ENCODE data around the gene PPP2R5A. TPM values are rescaled to one million over a fixed set of nuclear protein-coding genes. Genes with fewer than 3 reads are reported as not detected.

The PPP2R5A gene
- total RNA-seq, 6 donors from 2014 or later, result 71.2 to 130 (median 88.5) TPM

GRCh38 chr1:212329105-212329504 is 43.9 kb downstream of the PPP2R5A start:
- WGBS, 2 donors, result 76 to 86% methylated on average over 2 of the region's 2 CpGs
- no peaks in the 10 kb centered on the region for H3K27me3 ChIP-seq
- TF ChIP-seq POLR2A (IDR thresholded peaks at IDR 0.05) (no peak), POLR2AphosphoS5 (IDR thresholded peaks at IDR 0.05) (no peak)
- peaks cover 5 to 38% (median 16%) of the 10 kb centered on the region in 4 donors for H3K36me3 ChIP-seq
- no peak for DNase-seq
- H3K27ac ChIP-seq, result no peak overlapping the region
- H3K4me1 ChIP-seq, result peaks cover 0 to 12% (median 8%) of the 10 kb centered on the region in 4 donors
- no peak overlapping the region for H3K4me3 ChIP-seq
- no peak for ATAC-seq (ENCODE audit: low FRiP score in 2 of 2)
- no peaks in the 10 kb centered on the region for H3K9me3 ChIP-seq

GRCh38 chr1:212341090-212341489 is 55.9 kb downstream of the PPP2R5A start:
- Histone ChIP-seq H3K36me3 (peaks cover 0 to 53% (median 3%) of the 10 kb centered on the region in 4 donors), H3K4me3 (no peak overlapping the region), H3K4me1 (peaks cover 0 to 3% (median 0%) of the 10 kb centered on the region in 4 donors), H3K27me3 (no peaks in the 10 kb centered on the region), H3K27ac (no peak overlapping the region), H3K9me3 (no peaks in the 10 kb centered on the region)
- DNase-seq, result no peak
- no peak for ATAC-seq (ENCODE audit: low FRiP score in 2 of 2)
- 77 to 83% methylated on average over 1 of the region's 1 CpG for WGBS, 2 donors
- TF ChIP-seq EP300 (IDR thresholded peaks at IDR 0.05), result no peak

GRCh38 chr1:212344905-212345304 is 59.7 kb downstream of the PPP2R5A start:
- no peak for TF ChIP-seq POLR2A (IDR thresholded peaks at IDR 0.05)
- no peak for TF ChIP-seq EP300 (IDR thresholded peaks at IDR 0.05)
- TF ChIP-seq POLR2AphosphoS5 (IDR thresholded peaks at IDR 0.05), result no peak
- no peak for TF ChIP-seq CTCF (IDR thresholded peaks at IDR 0.05)
- Histone ChIP-seq H3K4me1 (peaks cover 0 to 3% (median 0%) of the 10 kb centered on the region in 4 donors), H3K36me3 (peaks cover 6 to 67% (median 10%) of the 10 kb centered on the region in 4 donors), H3K9me3 (no peaks in the 10 kb centered on the region), H3K4me3 (no peak overlapping the region), H3K27ac (no peak overlapping the region), H3K27me3 (no peaks in the 10 kb centered on the region)
- ATAC-seq (ENCODE audit: low FRiP score in 2 of 2) (no peak), DNase-seq (no peak)
- WGBS, 2 donors, result 93 to 95% methylated on average over 4 of the region's 4 CpGs

- H3K4me1 ChIP-seq, result no peaks in the 10 kb centered on the region
- 85 to 89% methylated on average over 1 of the region's 1 CpG for WGBS, 2 donors
- no peak for ATAC-seq (ENCODE audit: low FRiP score in 2 of 2)
Measured at GRCh38 chr1:212346601-212347000, 61.4 kb downstream of the PPP2R5A start.

GRCh38 chr1:212351588-212352362 is 66.6 kb downstream of the PPP2R5A start:
- TF ChIP-seq CTCF (IDR thresholded peaks at IDR 0.05) (no peak), POLR2AphosphoS5 (IDR thresholded peaks at IDR 0.05) (no peak), EP300 (IDR thresholded peaks at IDR 0.05) (no peak), POLR2A (IDR thresholded peaks at IDR 0.05) (no peak)
- Histone ChIP-seq H3K9me3 (no peaks in the 10 kb centered on the region), H3K27me3 (no peaks in the 10 kb centered on the region), H3K4me1 (no peaks in the 10 kb centered on the region), H3K4me3 (no peak overlapping the region), H3K27ac (no peak overlapping the region), H3K36me3 (peaks cover 13 to 80% (median 28%) of the 10 kb centered on the region in 4 donors)
- DNase-seq (no peak), ATAC-seq (ENCODE audit: low FRiP score in 2 of 2) (no peak)
- 90 to 94% methylated on average over 10 of the region's 10 CpGs for WGBS, 2 donors

More at GRCh38 chr1:212346601-212347000, 61.4 kb downstream of the PPP2R5A start:
- no peak overlapping the region for H3K27ac ChIP-seq
- H3K27me3 ChIP-seq, result no peaks in the 10 kb centered on the region
- TF ChIP-seq CTCF (IDR thresholded peaks at IDR 0.05), result no peak
- no peak for TF ChIP-seq POLR2AphosphoS5 (IDR thresholded peaks at IDR 0.05)
- no peak for TF ChIP-seq POLR2A (IDR thresholded peaks at IDR 0.05)
- no peak for TF ChIP-seq EP300 (IDR thresholded peaks at IDR 0.05)
- H3K4me3 ChIP-seq, result no peak overlapping the region
- peaks cover 6 to 74% (median 10%) of the 10 kb centered on the region in 4 donors for H3K36me3 ChIP-seq
- no peaks in the 10 kb centered on the region for H3K9me3 ChIP-seq
- DNase-seq, result no peak

Data from upper lobe of left lung (tissue), 6 donors.